Glutamatergic neuron (in vitro differentiated cells): ENCODE data around the gene FOXN3. TPM values are rescaled to one million over a fixed set of nuclear protein-coding genes. Genes with fewer than 3 reads are reported as not detected.
A peak's percentile ranks its signal among the peaks of the same experiment; 100 is the strongest.

Experiments used
- DNase-seq: peaks from one replicate; pipeline ENCODE4 v3.0.0; 2022
- H3K27ac Mint-ChIP-seq: one replicate; pipeline ENCODE4 v1.8.0; 2020; ENCODE audit warnings: mild to moderate bottlenecking, mixed read lengths, inconsistent platforms; ENCODE audit not compliant: unreplicated experiment
- H3K27me3 Mint-ChIP-seq: one replicate; pipeline ENCODE4 v1.8.0; 2020; ENCODE audit warnings: mild to moderate bottlenecking, moderate library complexity, mixed read lengths, inconsistent platforms; ENCODE audit not compliant: unreplicated experiment
- H3K36me3 Mint-ChIP-seq: one replicate; pipeline ENCODE4 v1.8.0; 2020; ENCODE audit warnings: mild to moderate bottlenecking, mixed read lengths, inconsistent platforms; ENCODE audit not compliant: unreplicated experiment
- H3K4me1 Mint-ChIP-seq: one replicate; pipeline ENCODE4 v1.8.0; 2020; ENCODE audit warnings: mild to moderate bottlenecking, low read depth, mixed read lengths, inconsistent platforms; ENCODE audit not compliant: unreplicated experiment
- H3K4me3 Mint-ChIP-seq: one replicate; pipeline ENCODE4 v1.8.0; 2020; ENCODE audit warnings: mild to moderate bottlenecking, mixed read lengths, inconsistent platforms; ENCODE audit not compliant: unreplicated experiment
- H3K9me3 Mint-ChIP-seq: one replicate; pipeline ENCODE4 v1.8.0; 2020; ENCODE audit warnings: mild to moderate bottlenecking, moderate library complexity, mixed read lengths, inconsistent platforms; ENCODE audit not compliant: unreplicated experiment
- CTCF ChIP-seq: fragments of 200-600 bp; sonication (generic); IDR thresholded peaks from one replicate; pipeline ENCODE4 v1.5.0; 2021; ENCODE audit not compliant: partially characterized antibody, unreplicated experiment
- total RNA-seq: library from RNA; stranded (reverse); fragmentation: NEBNext Ultra II Directional; extraction: Animal tissue kit (Norgen Biotek cat#: 25700); gene quantifications from one replicate; pipeline ENCODE4 v1.2.1, GENCODE V29; 2021; ENCODE audit not compliant: unreplicated experiment

The FOXN3 gene
- total RNA-seq, 1 donor from 2014 or later, result 139 TPM

DNA sequence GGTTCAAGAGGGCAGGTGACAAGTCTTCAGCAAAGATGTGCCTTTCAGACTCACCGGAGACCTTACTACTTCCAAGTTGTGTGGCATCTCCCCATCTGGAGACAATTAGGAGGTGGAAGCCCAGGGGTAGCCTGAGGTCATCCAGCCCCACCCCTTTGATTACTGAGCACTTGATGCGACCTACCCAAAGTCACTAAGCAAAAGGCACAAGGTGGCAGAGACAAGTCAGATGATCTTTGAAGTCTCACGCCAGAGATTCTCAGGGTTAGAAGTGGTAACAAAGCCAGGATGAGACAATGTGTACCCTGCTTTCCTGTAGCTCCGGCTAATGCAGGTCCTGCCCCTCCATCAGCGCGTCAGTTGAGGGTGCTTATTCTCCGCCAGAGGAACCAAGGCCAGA is 1.4 kb upstream of the FOXN3 start:
- TF ChIP-seq CTCF, result no peak
- Mint-ChIP-seq H3K36me3 (no peaks in the 10 kb centered on the region), H3K4me1 (peaks cover 22% of the 10 kb centered on the region), H3K27ac (peak overlapping the region; percentile 33), H3K9me3 (peaks cover 16% of the 10 kb centered on the region), H3K4me3 (peak overlapping the region; percentile 92), H3K27me3 (peaks cover 12% of the 10 kb centered on the region)
- no peak for DNase-seq

DNA sequence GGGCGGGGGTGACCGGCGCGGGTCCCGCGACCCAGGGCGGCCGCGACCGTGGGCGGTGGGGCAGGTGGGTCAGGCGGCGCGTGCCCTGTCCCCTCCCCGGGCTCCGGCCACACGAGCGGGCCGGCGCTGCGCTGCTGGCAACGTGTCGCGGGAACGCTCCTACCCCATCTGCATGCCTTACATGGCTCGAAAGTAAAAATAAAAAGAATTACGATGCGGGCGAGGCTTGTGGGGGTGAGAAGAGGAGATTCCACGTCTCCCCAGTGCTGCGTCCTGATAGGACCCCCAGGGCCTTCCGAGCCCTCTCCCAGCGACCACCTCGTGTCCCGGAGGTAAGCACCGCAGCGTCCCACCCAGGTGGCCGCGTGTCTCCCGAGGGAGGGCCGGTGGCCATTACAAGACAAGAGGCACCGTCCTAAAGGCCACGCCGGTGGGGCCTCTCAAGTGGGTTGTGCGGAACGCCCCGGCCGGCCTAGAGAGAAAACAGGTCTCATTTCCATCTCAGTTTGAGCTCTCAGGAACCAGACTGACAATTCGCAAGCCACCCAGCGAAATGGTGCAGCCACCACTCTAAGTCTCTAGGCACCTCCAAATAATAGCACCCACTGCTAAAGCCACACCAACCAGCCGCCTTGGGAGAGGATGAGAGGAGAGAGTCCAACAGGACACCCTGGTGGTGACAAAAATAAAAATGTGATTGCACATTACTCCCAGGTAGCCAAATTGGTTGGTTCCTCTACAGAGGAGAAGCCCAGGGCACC is 612 bp upstream of the FOXN3 start:
- DNase-seq, result peak; percentile 58
- Mint-ChIP-seq H3K27me3 (peaks cover 12% of the 10 kb centered on the region), H3K36me3 (no peaks in the 10 kb centered on the region), H3K9me3 (peaks cover 16% of the 10 kb centered on the region), H3K27ac (peak overlapping the region; percentile 86), H3K4me3 (peak overlapping the region; percentile 92), H3K4me1 (peaks cover 20% of the 10 kb centered on the region)
- peak; percentile 58 for TF ChIP-seq CTCF

DNA sequence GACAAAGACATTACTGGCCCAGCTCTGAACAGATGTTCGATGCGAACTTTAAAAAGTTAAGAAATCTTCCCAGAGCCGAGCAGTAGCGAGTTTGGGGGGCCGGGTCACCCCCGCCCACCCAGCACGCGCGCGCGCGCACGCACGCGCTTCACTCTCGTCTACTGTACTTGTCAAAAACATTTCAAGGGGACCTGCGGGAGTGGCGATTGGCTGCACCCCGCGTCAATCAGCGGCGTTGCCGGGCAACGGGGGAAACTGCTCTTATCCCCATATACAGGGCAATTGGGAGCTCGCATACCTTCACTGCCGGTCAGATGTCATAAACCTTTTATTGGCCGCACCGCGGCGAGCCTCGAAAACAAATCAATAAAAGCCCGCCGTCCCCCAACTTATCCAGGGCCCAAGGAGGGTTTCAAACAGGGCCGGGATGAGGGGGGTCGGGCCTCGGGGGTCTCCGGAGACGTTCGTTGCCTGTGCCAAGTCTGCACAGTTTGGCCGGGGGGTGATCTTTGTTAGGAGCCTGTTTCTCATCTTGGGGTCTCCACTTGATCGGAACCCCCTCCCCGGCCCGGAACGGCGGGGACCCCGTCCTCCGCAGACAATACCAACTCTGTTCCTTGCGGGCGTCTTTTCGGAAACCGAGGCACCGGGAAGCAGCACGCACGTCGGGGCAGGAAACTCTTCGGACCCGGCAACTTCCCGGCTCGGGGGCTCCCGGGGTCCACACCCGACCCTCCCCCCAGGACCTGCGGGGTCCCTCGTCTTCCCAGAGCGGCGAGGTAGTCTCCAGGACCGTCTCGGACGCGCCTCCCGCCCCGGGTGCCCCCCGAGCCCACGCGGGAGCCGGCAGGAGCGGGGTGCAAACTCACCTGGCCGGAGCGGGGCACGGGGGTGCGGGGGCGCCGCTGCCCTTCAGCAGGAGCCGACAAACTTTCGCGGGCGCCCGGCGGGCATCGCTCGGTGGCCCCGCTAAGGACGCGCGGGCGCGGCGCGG is 734 bp downstream of the FOXN3 start:
- Mint-ChIP-seq H3K27ac (peak overlapping the region; percentile 83), H3K4me1 (peaks cover 17% of the 10 kb centered on the region), H3K4me3 (peak overlapping the region; percentile 89), H3K9me3 (peaks cover 16% of the 10 kb centered on the region), H3K27me3 (peaks cover 12% of the 10 kb centered on the region), H3K36me3 (no peaks in the 10 kb centered on the region)
- TF ChIP-seq CTCF, result no peak
- peak; percentile 98 for DNase-seq

- Mint-ChIP-seq H3K4me1 (peaks cover 19% of the 10 kb centered on the region), H3K36me3 (peaks cover 6% of the 10 kb centered on the region)
Observed at GRCh38 chr14:89415159-89415558, 1.9 kb downstream of the FOXN3 start.

More at GRCh38 chr14:89415159-89415558, 1.9 kb downstream of the FOXN3 start:
- DNase-seq, result no peak
- no peak for TF ChIP-seq CTCF
- peak overlapping the region; percentile 84 for H3K4me3 Mint-ChIP-seq
- H3K9me3 Mint-ChIP-seq, result peaks cover 14% of the 10 kb centered on the region
- H3K27me3 Mint-ChIP-seq, result peaks cover 12% of the 10 kb centered on the region
- no peak overlapping the region for H3K27ac Mint-ChIP-seq
